Stimulated activated CD8-positive, alpha-beta memory T cell treated with anti-CD3 and anti-CD28 coated beads, Interleukin-12 subunit alpha, Interleukin-12 subunit beta, amount 100 ng/mL, for 24 hours (primary cell): ENCODE data around the gene TMEM204.
"Not testable (repeated sequence)": the region's sequence is repeated elsewhere in the genome, so short reads cannot be mapped to it uniquely, and the experiment has no call there.

ENCODE experiments used
- DNase-seq: peaks from one replicate; pipeline ENCODE4 v3.0.0-alpha.2; 2020; ENCODE audit errors: extremely low read depth

TMEM204 gene

GRCh38 chr16:1592446-1592845, 59.0 kb downstream of the TMEM204 start:
- no peak for DNase-seq

- not testable (repeated sequence) for DNase-seq
Measured at GRCh38 chr16:1595511-1595910, 62.0 kb downstream of the TMEM204 start.

DNA sequence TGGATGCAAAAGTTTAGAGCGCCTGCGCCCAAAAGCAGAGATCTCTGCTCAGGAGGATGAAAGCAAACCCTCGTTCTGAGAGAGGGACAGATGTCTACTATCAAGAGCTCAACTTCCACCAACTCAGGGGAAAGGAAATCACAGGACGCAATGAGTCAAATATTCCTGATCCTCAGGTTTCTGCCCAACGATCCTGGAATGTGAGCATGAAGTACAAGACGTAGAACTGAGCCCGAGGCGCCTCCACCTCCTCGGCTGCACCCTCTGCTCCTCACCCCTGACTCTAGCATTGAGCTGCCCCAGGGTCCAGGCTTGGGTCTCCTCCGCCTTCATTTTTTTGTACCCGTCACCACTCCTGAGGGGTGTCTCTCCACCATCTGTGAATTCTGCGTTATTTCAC, 63.0 kb downstream of the TMEM204 start:
- DNase-seq = no peak

GRCh38 chr16:1597154-1597553, 63.7 kb downstream of the TMEM204 start:
- no peak for DNase-seq

GRCh38 chr16:1601031-1601430, 67.6 kb downstream of the TMEM204 start:
- no peak for DNase-seq

GRCh38 chr16:1601489-1601888, 68.0 kb downstream of the TMEM204 start:
- no peak for DNase-seq

DNA sequence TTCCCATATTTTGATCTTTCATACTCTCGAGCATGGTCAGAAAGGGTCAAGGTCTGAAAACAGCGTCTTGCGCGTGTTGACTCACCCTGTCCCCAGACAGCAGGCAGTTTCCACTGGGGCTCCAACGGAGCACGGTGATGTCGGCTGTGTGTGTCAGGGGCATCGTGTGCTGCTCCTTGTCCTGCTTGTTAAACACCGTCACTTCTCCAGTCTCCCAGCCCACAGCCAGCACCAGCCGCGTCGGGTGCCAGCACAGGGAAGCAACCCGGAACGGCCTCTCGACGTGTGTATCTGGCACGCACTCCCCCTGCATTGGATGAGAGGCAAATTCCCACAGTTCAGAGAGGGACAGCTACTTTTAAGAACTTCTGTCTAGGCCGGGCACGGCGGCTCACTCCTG, 68.8 kb downstream of the TMEM204 start:
- no peak for DNase-seq
